HCT116 (cell line): Measurements from ENCODE around the gene MIA. TPM values are rescaled to one million over a fixed set of nuclear protein-coding genes. Genes with fewer than 3 reads are reported as not detected.
A peak's percentile ranks its signal among the peaks of the same experiment; 100 is the strongest.

ENCODE experiments used
- ATAC-seq: fragments of 200-7000 bp; cut with Tn5 transposase; 2 replicates; pipeline ENCODE4 v1.9.1; 2020; ENCODE audit warnings: mild to moderate bottlenecking, moderate library complexity
- BruUV-seq: library from RNA; stranded (reverse); fragments of 400-500 nt; replicated peaks from 2 replicates; lab custom pipeline; 2021; lab: Mats Ljungman, UMichigan
- CTCF ChIA-PET: fragments of 300-600 bp; sonication (Branson Sonifier 250); formaldehyde crosslinking; loops from one replicate; lab custom pipeline; 2021; ENCODE audit warnings: antibody characterized with exemption; lab: Charles Lee
- POLR2A ChIA-PET: fragments of 300-600, 350-600 bp; sonication (Branson Sonifier 250); formaldehyde crosslinking; loops from one replicate; lab custom pipeline; 2021; ENCODE audit warnings: antibody characterized with exemption; lab: Charles Lee
- RAD21 ChIA-PET, 2 experiments: fragments of 300-600 bp; sonication (Branson Sonifier 250); formaldehyde crosslinking; loops; one replicate each; lab custom pipeline; 2023; ENCODE audit warnings: low total read pairs in 2 of 2; ENCODE audit not compliant: uncharacterized antibody in 2 of 2, unreplicated experiment in 2 of 2, low non-redundant PET in 1 of 2; lab: Charles Lee
- DNase-seq: peaks from one replicate; pipeline ENCODE4 v3.0.0-alpha.2; 2010; ENCODE audit warnings: low read depth, low spot score
- H2AFZ ChIP-seq: fragments of 200-600 bp; shearing (Covaris generic), sonication (generic); 2 replicates; pipeline ENCODE4 v1.6.1; 2017; ENCODE audit warnings: low read depth, mixed run types, mixed read lengths, antibody characterized with exemption, low read length; ENCODE audit not compliant: poor library complexity, severe bottlenecking
- H3K27ac ChIP-seq: 2 replicates; pipeline ENCODE4 v1.5.1; 2012; ENCODE audit warnings: low read depth, low read length
- H3K27me3 ChIP-seq: fragments of 200-600 bp; sonication (generic); 2 replicates; pipeline ENCODE4 v1.6.1; 2016; ENCODE audit warnings: mixed run types, low read length, mixed read lengths; ENCODE audit not compliant: insufficient read depth
- H3K36me3 ChIP-seq, 2 experiments: fragments of 200-500 bp in 1 of 2; fragments of 200-600 bp in 1 of 2; sonication (Bioruptor generic) in 1 of 2; sonication (generic) in 1 of 2; 2 replicates each; pipeline versions ENCODE4 v1.5.1 to v1.6.1; 2014 to 2016; ENCODE audit warnings: low read length in 2 of 2, inconsistent platforms in 1 of 2, mixed read lengths in 1 of 2, mixed run types in 1 of 2; ENCODE audit not compliant: insufficient read depth in 2 of 2, control insufficient read depth in 1 of 2
- H3K4me1 ChIP-seq, 2 experiments: fragments of 200-600 bp in 1 of 2; sonication (generic) in 1 of 2; 2 replicates each; pipeline versions ENCODE4 v1.5.1 to v1.6.1; 2012 to 2017; ENCODE audit warnings: low read length in 2 of 2, inconsistent platforms in 1 of 2, mild to moderate bottlenecking in 1 of 2, mixed read lengths in 1 of 2, mixed run types in 1 of 2, moderate library complexity in 1 of 2; ENCODE audit not compliant: insufficient read depth in 2 of 2, control insufficient read depth in 1 of 2
- H3K4me2 ChIP-seq: fragments of 200-600 bp; sonication (generic); 2 replicates; pipeline ENCODE4 v1.6.1; 2017; ENCODE audit warnings: mixed run types, low read length, mixed read lengths
- H3K4me3 ChIP-seq, 2 experiments: fragments of 200-600 bp in 1 of 2; sonication (generic) in 1 of 2; replicated peaks in 1 of 2; 2 replicates each; pipeline ENCODE4 v1.5.1; 2011 to 2016; ENCODE audit warnings: low read length in 2 of 2, control low read depth in 1 of 2, low read depth in 1 of 2, mild to moderate bottlenecking in 1 of 2, mixed read lengths in 1 of 2, mixed run types in 1 of 2
- H3K79me2 ChIP-seq: fragments of 200-600 bp; sonication (generic); 2 replicates; pipeline ENCODE4 v1.6.1; 2017; ENCODE audit warnings: mild to moderate bottlenecking, mixed run types, low read length, moderate library complexity, mixed read lengths; ENCODE audit not compliant: insufficient read depth
- H3K9ac ChIP-seq: fragments of 200-600 bp; sonication (generic); 2 replicates; pipeline ENCODE4 v1.6.1; 2016; ENCODE audit warnings: low read length, mixed read lengths
- H3K9me2 ChIP-seq: fragments of 200-600 bp; sonication (generic), shearing (Covaris generic); 2 replicates; pipeline ENCODE4 v1.6.1; 2017; ENCODE audit warnings: mixed run types, mild to moderate bottlenecking, moderate library complexity; ENCODE audit not compliant: insufficient read depth
- H3K9me3 ChIP-seq, 2 experiments: fragments of 200-500 bp in 1 of 2; fragments of 200-600 bp in 1 of 2; sonication (Bioruptor generic) in 1 of 2; sonication (generic) in 1 of 2; 2 replicates each; pipeline ENCODE4 v1.6.1; 2014 to 2017; ENCODE audit warnings: low read length in 2 of 2, mixed read lengths in 2 of 2, inconsistent platforms in 1 of 2, low read depth in 1 of 2, mild to moderate bottlenecking in 1 of 2, mixed run types in 1 of 2, moderate library complexity in 1 of 2; ENCODE audit not compliant: control insufficient read depth in 1 of 2, insufficient read depth in 1 of 2
- H4K20me1 ChIP-seq: fragments of 200-600 bp; sonication (generic), shearing (Covaris generic); 2 replicates; pipeline ENCODE4 v1.6.1; 2017; ENCODE audit warnings: mixed run types, mild to moderate bottlenecking, moderate library complexity; ENCODE audit not compliant: insufficient read depth
- CTCF ChIP-seq, 3 experiments: fragments of 200-600 bp in 1 of 3; sonication (generic) in 1 of 3; IDR thresholded peaks in 2 of 3; conservative IDR thresholded peaks in 1 of 3; 2 replicates each; pipeline ENCODE4 v1.5.1; 2012 to 2017; ENCODE audit warnings: low read depth in 2 of 3, low read length in 2 of 3, antibody characterized with exemption in 1 of 3, borderline replicate concordance in 1 of 3, control low read depth in 1 of 3, mild to moderate bottlenecking in 1 of 3, mixed read lengths in 1 of 3, mixed run types in 1 of 3, moderate library complexity in 1 of 3; ENCODE audit not compliant: insufficient read depth in 1 of 3
- RAD21 ChIP-seq: IDR thresholded peaks from 2 replicates; pipeline ENCODE4 v1.6.1; 2012; ENCODE audit warnings: low read depth, mild to moderate bottlenecking
- REST ChIP-seq: IDR thresholded peaks from 2 replicates; pipeline ENCODE4 v1.6.1; 2012; ENCODE audit warnings: low read depth
- ZNF274 ChIP-seq: fragments of 200-500 bp; sonication (Bioruptor generic); IDR thresholded peaks from 2 replicates; pipeline ENCODE4 v1.6.1; 2014; ENCODE audit warnings: mild to moderate bottlenecking, low read depth, low read length, inconsistent platforms
- intact Hi-C: fragments of 100-400 bp; cut with micrococcal nuclease; formaldehyde crosslinking; loops from 2 replicates; pipeline ENCODE4 v1.10.0; 2022
- total RNA-seq: library from RNA; stranded (reverse); gene quantifications from one replicate; pipeline ENCODE4 v1.2.1, GENCODE V29; 2021; ENCODE audit not compliant: unreplicated experiment

The MIA gene
- total RNA-seq, 1 experiment from 2014 or later, result 1.4 TPM

GRCh38 chr19:40802300-40803169 is 27.2 kb downstream of the MIA start:
- 0 out of 2 replicates have a peak overlapping the region, but pooled peaks have one; percentile 6 for H3K9ac ChIP-seq
- no TSS peak for BruUV-seq
- H4K20me1 ChIP-seq, result peaks cover 4% of the 10 kb centered on the region; the same call in 1 of the 2 replicates
- no peak for DNase-seq
- CTCF ChIA-PET, result no interaction called here
- intact Hi-C loops, result no loop called here
- peaks cover 82% of the 10 kb centered on the region for H3K79me2 ChIP-seq
- TF ChIP-seq CTCF (IDR thresholded peaks at IDR 0.05 in 2 of 3, conservative IDR thresholded peaks at IDR 0.05 in 1 of 3; ENCODE audit: borderline replicate concordance in 1 of 3, insufficient read depth in 1 of 3, low read depth in 2 of 3, low read length in 2 of 3), result no peak
- TF ChIP-seq ZNF274, result no peak
- TF ChIP-seq RAD21, result no peak
- TF ChIP-seq REST, result no peak
- TF ChIP-seq, all 23 proteins: peak for 0
- Histone ChIP-seq H3K4me3 (no peak overlapping the region), H3K27ac (no peak overlapping the region; the same call in 1 of the 2 replicates), H3K36me3 (peaks cover 10 to 23% of the 10 kb centered on the region in 2 experiments; a peak in 3 of 4 replicates), H3K9me3 (no peaks in the 10 kb centered on the region), H3K4me1 (peaks cover 16 to 67% of the 10 kb centered on the region in 2 experiments), H3K27me3 (no peaks in the 10 kb centered on the region), H2AFZ (no peak overlapping the region), H3K4me2 (0 out of 2 replicates have a peak overlapping the region, but pooled peaks have one; percentile 7), H3K9me2 (no peaks in the 10 kb centered on the region)
- no peak for ATAC-seq
- ChIA-PET POLR2A (no interaction called here), RAD21 (no interaction called here)
